T-helper 1 cell treated with Interleukin-12 subunit alpha and Interleukin-12 subunit beta and Interleukin-4 antibody, amounts not matched to agents 30 ng/mL and 1 ng/mL, for 36 hours (primary cell): ENCODE measurements around the gene FLRT1. TPM values are rescaled to one million over a fixed set of nuclear protein-coding genes. Genes with fewer than 3 reads are reported as not detected.
"Not testable (repeated sequence)": the region's sequence is repeated elsewhere in the genome, so short reads cannot be mapped to it uniquely, and the experiment has no call there.

Experiments used
- intact Hi-C: fragments of 100-400 bp; cut with micrococcal nuclease; formaldehyde crosslinking; loops from one replicate; pipeline ENCODE4 v1.15.1; 2024
- total RNA-seq: library from RNA; stranded (reverse); gene quantifications from 2 replicates; pipeline ENCODE4 v1.2.3, GENCODE V29; 2022

The FLRT1 gene
- total RNA-seq, 1 donor from 2014 or later = not detected

- intact Hi-C loops = no loop called here
Observed at GRCh38 chr11:64043545-64043944, 7.8 kb downstream of the FLRT1 start.

- intact Hi-C loops = no loop called here
Observed at GRCh38 chr11:64044730-64045393, 9.1 kb downstream of the FLRT1 start.

GRCh38 chr11:64045700-64046099 lies 10.0 kb downstream of the FLRT1 start:
- intact Hi-C loops = no loop called here

- intact Hi-C loops = not testable (repeated sequence)
Observed at GRCh38 chr11:64047373-64047772, 11.6 kb downstream of the FLRT1 start.

- intact Hi-C loops = no loop called here
Observed at GRCh38 chr11:64048042-64048854, 12.5 kb downstream of the FLRT1 start.

GRCh38 chr11:64049509-64049908 lies 13.8 kb downstream of the FLRT1 start:
- intact Hi-C loops = no loop called here

GRCh38 chr11:64051297-64051696 lies 15.6 kb downstream of the FLRT1 start:
- intact Hi-C loops = no loop called here

- intact Hi-C loops = no loop called here
Observed at GRCh38 chr11:64052436-64052835, 16.7 kb downstream of the FLRT1 start.

- intact Hi-C loops = no loop called here
Observed at GRCh38 chr11:64052938-64053622, 17.3 kb downstream of the FLRT1 start.

- intact Hi-C loops = no loop called here
Observed at GRCh38 chr11:64053699-64054098, 18.0 kb downstream of the FLRT1 start.

GRCh38 chr11:64055077-64055476 lies 19.3 kb downstream of the FLRT1 start:
- intact Hi-C loops = no loop called here

GRCh38 chr11:64056213-64056785 lies 20.6 kb downstream of the FLRT1 start:
- intact Hi-C loops = no loop called here

- intact Hi-C loops = no loop called here
Observed at GRCh38 chr11:64056861-64057260, 21.1 kb downstream of the FLRT1 start.

- intact Hi-C loops = no loop called here
Observed at GRCh38 chr11:64057890-64058289, 22.2 kb downstream of the FLRT1 start.

- intact Hi-C loops = no loop called here
Observed at GRCh38 chr11:64058494-64058893, 22.8 kb downstream of the FLRT1 start.

- intact Hi-C loops = no loop called here
Observed at GRCh38 chr11:64059339-64060140, 23.8 kb downstream of the FLRT1 start.

- intact Hi-C loops = no loop called here
Observed at GRCh38 chr11:64060263-64060860, 24.6 kb downstream of the FLRT1 start.

- intact Hi-C loops = no loop called here
Observed at GRCh38 chr11:64060861-64061444, 25.2 kb downstream of the FLRT1 start.

- intact Hi-C loops = no loop called here
Observed at GRCh38 chr11:64062185-64063039, 26.7 kb downstream of the FLRT1 start.
